Hair follicle dermal papilla cell (primary cell): ENCODE results near the gene MAGEB17. TPM values are rescaled to one million over a fixed set of nuclear protein-coding genes. Genes with fewer than 3 reads are reported as not detected.

Experiments used
- total RNA-seq: library from RNA; depleted of rRNA; stranded (reverse); fragments of >200 nt; gene quantifications from 2 replicates; pipeline ENCODE4 v1.2.3, GENCODE V29; 2012

Gene MAGEB17, protein sequence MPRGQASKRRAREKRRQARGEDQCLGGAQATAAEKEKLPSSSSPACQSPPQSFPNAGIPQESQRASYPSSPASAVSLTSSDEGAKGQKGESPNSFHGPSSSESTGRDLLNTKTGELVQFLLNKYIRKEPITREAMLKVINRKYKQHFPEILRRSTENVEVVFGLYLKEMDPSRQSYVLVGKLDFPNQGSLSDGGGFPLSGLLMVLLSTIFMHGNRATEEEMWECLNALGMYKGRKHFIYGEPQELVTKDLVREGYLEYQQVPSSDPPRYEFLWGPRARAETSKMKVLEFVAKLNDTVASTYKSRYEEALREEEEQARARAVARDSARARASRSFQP
- 0.32 TPM in 1 of 2 replicates, not detected in the other for total RNA-seq

DNA sequence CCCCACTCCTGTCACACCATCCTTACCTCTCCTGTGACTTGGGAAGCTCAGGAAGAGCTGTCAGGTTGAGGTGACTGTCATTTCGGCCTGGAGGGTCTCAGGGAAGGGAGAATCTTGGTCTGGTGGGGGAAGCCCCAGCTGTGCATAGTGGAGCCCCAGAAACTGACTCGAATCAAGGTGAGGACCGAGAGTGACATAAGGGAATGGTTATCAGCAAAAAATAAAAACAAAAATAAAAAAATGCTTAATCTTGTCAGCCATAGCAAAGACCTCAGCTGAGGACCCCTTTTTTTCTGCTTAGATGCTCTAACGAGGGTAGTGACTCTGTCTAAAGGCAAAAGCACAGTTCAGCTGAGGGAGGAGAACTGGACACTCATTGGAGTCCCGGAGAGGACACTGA, at the start of gene MAGEB17:
TSS of gene MAGEB17 (plus strand) at position 301 of the 400 bp plus-strand sequence. CDS start 2,902 bp downstream, outside the sequence.

DNA sequence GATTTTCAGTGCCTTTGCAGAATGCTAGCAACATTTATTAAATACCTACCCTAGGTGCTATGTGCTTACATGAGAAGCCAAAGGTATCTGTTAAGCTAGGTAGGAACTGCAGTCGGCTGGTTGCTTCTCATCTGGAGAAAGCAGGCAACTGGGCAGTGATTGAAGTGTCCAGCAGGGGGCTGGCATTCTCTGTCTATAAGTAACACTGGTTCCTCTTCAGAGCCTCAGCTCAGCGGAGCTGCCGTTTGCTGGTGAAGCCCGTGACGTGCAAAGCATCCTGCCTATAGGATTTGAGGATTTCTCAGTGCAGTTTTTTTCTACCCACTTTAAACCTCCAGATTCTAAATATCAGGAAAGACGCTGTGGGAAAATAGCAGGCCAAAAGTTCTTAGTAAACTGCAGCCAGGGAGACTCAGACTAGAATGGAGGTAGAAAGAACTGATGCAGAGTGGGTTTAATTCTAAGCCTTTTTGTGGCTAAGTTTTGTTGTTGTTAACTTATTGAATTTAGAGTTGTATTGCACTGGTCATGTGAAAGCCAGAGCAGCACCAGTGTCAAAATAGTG, 44.0 kb upstream of the MAGEB17 start, which contains the start of gene GRPR:
TSS of gene GRPR (plus strand) at position 344 of the 565 bp plus-strand sequence. CDS start 389 bp downstream, outside the sequence.

Other genes starting within 250 kb of the MAGEB17 start
- gene GRPR, start 43.9 kb upstream of the MAGEB17 start, total RNA-seq, result 4.3 and 16.9 TPM in 2 replicates